Smooth muscle cell of trachea (primary cell): ENCODE data around the gene TMEM53. TPM values are rescaled to one million over a fixed set of nuclear protein-coding genes. Genes with fewer than 3 reads are reported as not detected.

Source experiments
- total RNA-seq: library from RNA; depleted of rRNA; stranded (reverse); fragments of >200 nt; gene quantifications from 2 replicates; pipeline ENCODE4 v1.2.1, GENCODE V29; 2014

The TMEM53 gene
- total RNA-seq: 6.3 and 8.6 TPM in 2 replicates

GRCh38 chr1:44674113-44675000 is at the start of gene TMEM53, which contains the start of gene ARMH1:
TSS of gene TMEM53 (minus strand) at chr1:44674481. CDS start at chr1:44674391, 90 bp downstream.
TSS of gene ARMH1 (plus strand) at chr1:44674714. CDS start at chr1:44689698, 14,984 bp downstream.

Other genes with a start within 250 kb of the TMEM53 start
- 1.3 and 5.0 TPM in 2 replicates for gene ARMH1, start 233 bp upstream of the TMEM53 start, total RNA-seq
- not detected in 2 replicates for gene RNU5D-1, start 56.7 kb upstream of the TMEM53 start, total RNA-seq
- 2.2 and 52.5 TPM in 2 replicates for gene KIF2C, start 65.4 kb upstream of the TMEM53 start, total RNA-seq
- gene RPS8, start 101.1 kb upstream of the TMEM53 start, total RNA-seq: 1,101 and 2,066 TPM in 2 replicates
- 0.33 TPM in 1 of 2 replicates, not detected in the other for gene BEST4, start 113.7 kb upstream of the TMEM53 start, total RNA-seq
- 14.4 and 32.7 TPM in 2 replicates for gene PLK3, start 125.9 kb upstream of the TMEM53 start, total RNA-seq
- gene DYNLT4, start 132.9 kb upstream of the TMEM53 start, total RNA-seq: not detected in 2 replicates
- 3.9 and 10.1 TPM in 2 replicates for gene BTBD19, start 134.0 kb upstream of the TMEM53 start, total RNA-seq
- gene PTCH2, start 168.8 kb upstream of the TMEM53 start, total RNA-seq: 0.33 and 0.73 TPM in 2 replicates